OCI-LY7 (cell line): ENCODE results near the gene CD160. TPM values are rescaled to one million over a fixed set of nuclear protein-coding genes. Genes with fewer than 3 reads are reported as not detected.

Experiments used
- BruUV-seq: library from RNA; stranded (reverse); fragments of 400-500 nt; replicated peaks from 2 replicates; lab custom pipeline; 2021; lab: Mats Ljungman, UMichigan
- CTCF ChIA-PET: fragments of 300-600 bp; sonication (Branson Sonifier 250); formaldehyde crosslinking; loops from one replicate; lab custom pipeline; 2022; ENCODE audit warnings: antibody characterized with exemption; ENCODE audit not compliant: unreplicated experiment; lab: Charles Lee
- POLR2A ChIA-PET: fragments of 300-600 bp; sonication (Branson Sonifier 250); formaldehyde crosslinking; loops from one replicate; lab custom pipeline; 2022; ENCODE audit warnings: antibody characterized with exemption; lab: Charles Lee
- DNase-seq: peaks from one replicate; pipeline ENCODE4 v3.0.0-alpha.2; 2015; ENCODE audit warnings: low spot score
- H2AFZ ChIP-seq: fragments of 200-600 bp; sonication (generic), shearing (Covaris generic); 2 replicates; pipeline ENCODE4 v1.6.1; 2014; ENCODE audit warnings: mild to moderate bottlenecking, antibody characterized with exemption, low read length, moderate library complexity
- H3K27ac ChIP-seq: fragments of 200-600 bp; sonication (generic); 2 replicates; pipeline ENCODE4 v1.5.1; 2014; ENCODE audit warnings: mixed run types, low read depth, mild to moderate bottlenecking, moderate library complexity, low read length, inconsistent platforms; ENCODE audit not compliant: poor library complexity, severe bottlenecking
- H3K36me3 ChIP-seq: fragments of 200-600 bp; sonication (generic); 2 replicates; pipeline ENCODE4 v1.6.1; 2014; ENCODE audit warnings: mild to moderate bottlenecking, antibody characterized with exemption, low read length, moderate library complexity, mixed read lengths; ENCODE audit not compliant: insufficient read depth
- H3K4me1 ChIP-seq: fragments of 200-600 bp; sonication (generic); 2 replicates; pipeline ENCODE4 v1.5.1; 2014; ENCODE audit warnings: mild to moderate bottlenecking, low read length; ENCODE audit not compliant: insufficient read depth, poor library complexity, severe bottlenecking
- H3K4me2 ChIP-seq: fragments of 200-600 bp; sonication (generic); 2 replicates; pipeline ENCODE4 v1.6.1; 2014; ENCODE audit warnings: mild to moderate bottlenecking, low read length
- H3K4me3 ChIP-seq: fragments of 200-600 bp; sonication (generic); 2 replicates; pipeline ENCODE4 v1.5.1; 2014; ENCODE audit warnings: mild to moderate bottlenecking, low read depth, low read length; ENCODE audit not compliant: poor library complexity, severe bottlenecking
- H3K79me2 ChIP-seq: fragments of 200-600 bp; sonication (generic); 2 replicates; pipeline ENCODE4 v1.6.1; 2016; ENCODE audit warnings: low read depth, mild to moderate bottlenecking, low read length, moderate library complexity, mixed read lengths; ENCODE audit not compliant: insufficient read depth
- H3K9me2 ChIP-seq: fragments of 200-600 bp; sonication (generic); 2 replicates; pipeline ENCODE4 v1.6.1; 2016; ENCODE audit warnings: mild to moderate bottlenecking, low read length, mixed read lengths; ENCODE audit not compliant: insufficient read depth
- H3K9me3 ChIP-seq: fragments of 200-600 bp; sonication (generic); 2 replicates; pipeline ENCODE4 v1.6.1; 2014; ENCODE audit warnings: mild to moderate bottlenecking, mixed run types, low read length, mixed read lengths
- H4K20me1 ChIP-seq: fragments of 200-600 bp; sonication (generic); 2 replicates; pipeline ENCODE4 v1.6.1; 2014; ENCODE audit warnings: mild to moderate bottlenecking, antibody characterized with exemption, low read length, moderate library complexity, mixed read lengths; ENCODE audit not compliant: insufficient read depth
- EZH2phosphoT487 ChIP-seq: fragments of 200-600 bp; sonication (generic); IDR thresholded peaks from 2 replicates; pipeline ENCODE4 v1.6.1; 2018; ENCODE audit warnings: low read depth, borderline replicate concordance, mild to moderate bottlenecking, mixed run types, antibody characterized with exemption, low read length, moderate library complexity, mixed read lengths
- intact Hi-C: fragments of 100-400 bp; cut with micrococcal nuclease; formaldehyde crosslinking; loops from one replicate; pipeline ENCODE4 v1.10.0; 2022; ENCODE audit not compliant: unreplicated experiment
- total RNA-seq, 2 experiments: library from RNA; depleted of rRNA in 1 of 2; stranded (reverse); fragments of >200 nt in 1 of 2; shearing (Covaris generic) in 1 of 2; gene quantifications; 2 replicates each; pipeline ENCODE4 v1.2.3, GENCODE V29; 2014 to 2022
- TF ChIP-seq, protein P1 (sequence below): fragments of 200-600 bp; sonication (generic); conservative IDR thresholded peaks from 2 replicates; pipeline ENCODE4 v1.5.1; 2014; ENCODE audit warnings: mild to moderate bottlenecking, antibody characterized with exemption, low read length, moderate library complexity, mixed read lengths

Gene CD160
- total RNA-seq, 2 experiments from 2014 or later = not detected

DNA sequence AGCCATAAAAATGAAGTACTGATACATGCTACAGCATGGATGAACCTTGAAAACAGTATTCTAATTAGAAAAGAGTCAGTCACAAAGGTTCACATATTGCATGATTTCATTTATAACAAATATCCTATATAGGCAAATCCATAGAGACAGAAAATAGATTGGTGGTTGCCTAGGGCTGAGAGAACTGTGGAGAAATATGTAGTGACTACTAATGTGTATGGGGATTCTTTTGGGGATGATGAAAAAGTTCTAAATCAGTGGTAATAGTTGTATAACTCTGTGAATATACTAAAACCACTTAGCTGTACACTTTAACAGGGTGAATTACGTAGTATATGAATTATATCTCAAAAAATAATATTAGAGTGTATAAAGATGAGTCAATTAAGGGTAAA lies 58.8 kb downstream of the CD160 start:
- POLR2A ChIA-PET = interaction anchor here (0.6 kb wide), 1 partner anchor 81 kb away, joined by 5 read pairs; no protein-coding TSS in a partner anchor
- H3K4me1 ChIP-seq = no peaks in the 10 kb centered on the region
- CTCF ChIA-PET = no interaction called here
- H3K4me2 ChIP-seq = no peak overlapping the region
- no peaks in the 10 kb centered on the region for H4K20me1 ChIP-seq
- H3K4me3 ChIP-seq = no peak overlapping the region
- no peaks in the 10 kb centered on the region for H3K79me2 ChIP-seq
- no peaks in the 10 kb centered on the region for H3K9me2 ChIP-seq
- BruUV-seq = no TSS peak
- H3K9me3 ChIP-seq = no peaks in the 10 kb centered on the region
- no peak overlapping the region for H2AFZ ChIP-seq
- DNase-seq = no peak
- TF ChIP-seq, protein P1, sequence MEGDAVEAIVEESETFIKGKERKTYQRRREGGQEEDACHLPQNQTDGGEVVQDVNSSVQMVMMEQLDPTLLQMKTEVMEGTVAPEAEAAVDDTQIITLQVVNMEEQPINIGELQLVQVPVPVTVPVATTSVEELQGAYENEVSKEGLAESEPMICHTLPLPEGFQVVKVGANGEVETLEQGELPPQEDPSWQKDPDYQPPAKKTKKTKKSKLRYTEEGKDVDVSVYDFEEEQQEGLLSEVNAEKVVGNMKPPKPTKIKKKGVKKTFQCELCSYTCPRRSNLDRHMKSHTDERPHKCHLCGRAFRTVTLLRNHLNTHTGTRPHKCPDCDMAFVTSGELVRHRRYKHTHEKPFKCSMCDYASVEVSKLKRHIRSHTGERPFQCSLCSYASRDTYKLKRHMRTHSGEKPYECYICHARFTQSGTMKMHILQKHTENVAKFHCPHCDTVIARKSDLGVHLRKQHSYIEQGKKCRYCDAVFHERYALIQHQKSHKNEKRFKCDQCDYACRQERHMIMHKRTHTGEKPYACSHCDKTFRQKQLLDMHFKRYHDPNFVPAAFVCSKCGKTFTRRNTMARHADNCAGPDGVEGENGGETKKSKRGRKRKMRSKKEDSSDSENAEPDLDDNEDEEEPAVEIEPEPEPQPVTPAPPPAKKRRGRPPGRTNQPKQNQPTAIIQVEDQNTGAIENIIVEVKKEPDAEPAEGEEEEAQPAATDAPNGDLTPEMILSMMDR = no peak
- TF ChIP-seq EZH2phosphoT487 = no peak
- peaks cover 14% of the 10 kb centered on the region; the same call in 1 of the 2 replicates for H3K36me3 ChIP-seq
- intact Hi-C loops = no loop called here
- H3K27ac ChIP-seq = no peak overlapping the region

DNA sequence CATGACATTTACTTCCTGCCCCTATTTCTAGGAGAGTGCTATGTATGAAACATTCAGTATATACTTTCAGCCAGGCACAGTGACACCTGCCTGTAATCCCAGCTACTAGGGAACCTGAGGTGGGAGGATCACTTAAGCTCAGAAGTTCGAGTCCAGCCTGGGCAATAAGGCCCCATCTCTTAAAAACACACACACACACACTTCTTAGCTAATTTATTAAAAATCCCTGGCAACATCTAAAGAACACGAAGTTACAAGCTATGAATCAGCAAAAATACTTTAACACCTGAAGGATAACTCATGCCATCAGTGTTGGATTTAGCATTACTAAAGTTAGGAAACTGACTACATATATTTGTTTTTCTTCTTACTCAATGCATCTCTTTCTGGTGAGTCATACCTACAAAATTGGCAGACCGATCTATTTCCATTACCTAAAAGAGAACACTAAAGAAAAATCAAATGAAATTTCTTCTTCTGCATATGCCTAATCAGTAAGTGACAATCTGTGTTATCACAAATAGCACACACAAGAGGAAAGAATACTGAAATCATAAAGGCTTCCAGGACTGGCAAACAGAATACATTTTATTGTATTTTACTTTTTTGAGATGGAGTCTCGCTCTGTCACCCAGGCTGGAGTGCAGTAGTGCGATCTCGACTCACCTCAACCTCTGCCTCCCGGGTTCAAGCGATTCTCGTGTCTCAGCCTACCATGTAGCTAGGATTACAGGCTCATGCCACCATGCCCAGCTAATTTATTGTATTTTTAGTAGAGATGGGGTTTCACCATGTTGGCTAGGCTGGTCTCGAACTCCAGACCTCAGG lies 63.2 kb downstream of the CD160 start:
- no peaks in the 10 kb centered on the region for H3K9me3 ChIP-seq
- POLR2A ChIA-PET = interaction anchor here (0.8 to 2.2 kb wide), 2 partner anchors 12 to 13 kb away, joined by 4 to 7 read pairs; no protein-coding TSS in a partner anchor
- intact Hi-C loops = no loop called here
- no peak overlapping the region for H3K27ac ChIP-seq
- no peaks in the 10 kb centered on the region for H3K79me2 ChIP-seq
- no peaks in the 10 kb centered on the region for H3K4me1 ChIP-seq
- no peak for DNase-seq
- H2AFZ ChIP-seq = no peak overlapping the region
- CTCF ChIA-PET = no interaction called here
- H3K4me3 ChIP-seq = no peak overlapping the region
- no TSS peak for BruUV-seq
- TF ChIP-seq EZH2phosphoT487 = no peak
- TF ChIP-seq, protein P1 = no peak
- H3K9me2 ChIP-seq = no peaks in the 10 kb centered on the region
- no peaks in the 10 kb centered on the region for H4K20me1 ChIP-seq
- H3K4me2 ChIP-seq = no peak overlapping the region
- H3K36me3 ChIP-seq = peaks cover 34% of the 10 kb centered on the region

DNA sequence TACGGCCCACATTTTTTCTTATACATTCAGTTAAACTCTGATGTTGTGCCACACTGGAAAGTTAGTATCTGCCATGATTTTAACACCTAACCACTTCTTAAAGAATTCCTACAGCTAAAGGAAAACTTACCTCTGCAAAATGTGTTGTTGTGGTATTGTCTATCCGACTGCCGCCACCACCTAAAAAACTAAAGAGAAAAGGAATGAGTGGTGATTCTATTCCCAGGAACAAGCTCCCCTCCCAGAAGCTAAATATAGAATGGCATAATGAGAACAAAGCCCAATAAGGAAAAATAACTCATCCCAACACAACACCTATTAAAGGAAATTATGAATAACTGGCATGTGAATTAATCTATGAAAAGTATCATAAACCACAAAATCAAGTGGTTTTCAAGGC lies 65.1 kb downstream of the CD160 start:
- Histone ChIP-seq H3K79me2 (no peaks in the 10 kb centered on the region), H3K27ac (no peak overlapping the region), H3K9me2 (no peaks in the 10 kb centered on the region), H3K4me3 (no peak overlapping the region), H3K4me2 (no peak overlapping the region), H3K4me1 (no peaks in the 10 kb centered on the region), H4K20me1 (no peaks in the 10 kb centered on the region), H3K9me3 (no peaks in the 10 kb centered on the region), H2AFZ (no peak overlapping the region), H3K36me3 (peaks cover 36% of the 10 kb centered on the region)
- BruUV-seq = no TSS peak
- CTCF ChIA-PET = no interaction called here
- intact Hi-C loops = no loop called here
- no peak for DNase-seq
- no peak for TF ChIP-seq EZH2phosphoT487
- TF ChIP-seq, protein P1 = no peak
- POLR2A ChIA-PET = no interaction called here
